Ovary (tissue), 3 donors: Measurements from ENCODE around the gene CDH23.

Experiments used
- CTCF ChIP-seq, 3 donors: fragments of 450-650 bp in 2 of 3; fragments of 200-600 bp in 1 of 3; IDR thresholded peaks; one replicate each; pipeline versions ENCODE4 v1.5.1 to v1.8.0; 2016 to 2022; ENCODE audit warnings: antibody characterized with exemption in 3 of 3, mild to moderate bottlenecking in 1 of 3
- EP300 ChIP-seq: sonication (generic); formaldehyde crosslinking; IDR thresholded peaks from one replicate; pipeline ENCODE4 v1.6.1; 2017; ENCODE audit warnings: antibody characterized with exemption
- POLR2A ChIP-seq: fragments of 450-650 bp; IDR thresholded peaks from one replicate; pipeline ENCODE4 v1.6.1; 2017; ENCODE audit warnings: antibody characterized with exemption, mild to moderate bottlenecking, moderate library complexity
- donor health status: DM: no; HTN: no; CAD: no.

GRCh38 chr10:71783917-71784678, 387.4 kb downstream of the CDH23 start:
- TF ChIP-seq CTCF (IDR thresholded peaks at IDR 0.05) = no peak
- no peak for TF ChIP-seq POLR2A
- no peak for TF ChIP-seq EP300
